Caki2 (cell line): ENCODE results near the gene PPIP5K2. TPM values are rescaled to one million over a fixed set of nuclear protein-coding genes. Genes with fewer than 3 reads are reported as not detected.
"Not testable (repeated sequence)": the region's sequence is repeated elsewhere in the genome, so short reads cannot be mapped to it uniquely, and the experiment has no call there.

Experiments
- DNase-seq: peaks from one replicate; pipeline ENCODE4 v3.0.0-alpha.2; 2015; ENCODE audit warnings: low read depth
- in situ Hi-C: cut with HindIII; loops from 2 replicates; pipeline ENCODE4 v1.10.0; 2016; ENCODE audit warnings: low sequenced_read_pairs, low pct_unique_long_range_greater_than_20kb, mixed read lengths
- total RNA-seq: library from RNA; depleted of rRNA; stranded (reverse); fragments of >200 nt; shearing (Covaris generic); gene quantifications from 2 replicates; pipeline ENCODE4 v1.2.3, GENCODE V29; 2014; ENCODE audit warnings: low replicate concordance; rRNA removed

PPIP5K2 gene
- total RNA-seq: 19.4 and 19.7 TPM in 2 replicates

GRCh38 chr5:103119765-103120606, at the start of gene PPIP5K2, which contains the start of gene GIN1:
PPIP5K2 (plus strand) TSS chr5:103120301; CDS start chr5:103129590, 9,289 bp downstream.
GIN1 (minus strand) TSS chr5:103120138; CDS start chr5:103108707, 11,431 bp downstream.
- DNase-seq: peak; percentile 96
- in situ Hi-C loops: no loop called here

GRCh38 chr5:103073500-103073899, 46.6 kb upstream of the PPIP5K2 start:
- in situ Hi-C loops, DNase-seq: not testable (repeated sequence)

GRCh38 chr5:103075442-103075841, 44.7 kb upstream of the PPIP5K2 start:
- in situ Hi-C loops: no loop called here

GRCh38 chr5:103079796-103080195, 40.3 kb upstream of the PPIP5K2 start:
- DNase-seq: no peak
- in situ Hi-C loops: no loop called here

More at GRCh38 chr5:103075442-103075841, 44.7 kb upstream of the PPIP5K2 start:
- DNase-seq: no peak

- DNase-seq: no peak
- in situ Hi-C loops: no loop called here
Measured at GRCh38 chr5:103086547-103086946, 33.6 kb upstream of the PPIP5K2 start.

- in situ Hi-C loops: no loop called here
Measured at GRCh38 chr5:103089272-103089671, 30.8 kb upstream of the PPIP5K2 start.

GRCh38 chr5:103090791-103091190, 29.3 kb upstream of the PPIP5K2 start:
- in situ Hi-C loops: no loop called here
- DNase-seq: no peak

More at GRCh38 chr5:103089272-103089671, 30.8 kb upstream of the PPIP5K2 start:
- DNase-seq: no peak

GRCh38 chr5:103092676-103093075, 27.4 kb upstream of the PPIP5K2 start:
- DNase-seq: no peak
- in situ Hi-C loops: no loop called here

GRCh38 chr5:103093727-103094126, 26.4 kb upstream of the PPIP5K2 start:
- no peak for DNase-seq
- in situ Hi-C loops: no loop called here

- DNase-seq: no peak
- in situ Hi-C loops: no loop called here
Measured at GRCh38 chr5:103094737-103095136, 25.4 kb upstream of the PPIP5K2 start.

- in situ Hi-C loops: no loop called here
Measured at GRCh38 chr5:103098993-103099392, 21.1 kb upstream of the PPIP5K2 start.

GRCh38 chr5:103101079-103101750, 18.9 kb upstream of the PPIP5K2 start:
- no peak for DNase-seq
- in situ Hi-C loops: no loop called here

More at GRCh38 chr5:103098993-103099392, 21.1 kb upstream of the PPIP5K2 start:
- no peak for DNase-seq

GRCh38 chr5:103102234-103102633, 17.9 kb upstream of the PPIP5K2 start:
- DNase-seq: no peak
- in situ Hi-C loops: no loop called here

- no peak for DNase-seq
- in situ Hi-C loops: no loop called here
Measured at GRCh38 chr5:103108086-103108485, 12.0 kb upstream of the PPIP5K2 start.

GRCh38 chr5:103109277-103109676, 10.8 kb upstream of the PPIP5K2 start:
- no peak for DNase-seq

GRCh38 chr5:103110403-103110802, 9.7 kb upstream of the PPIP5K2 start:
- in situ Hi-C loops: no loop called here
- DNase-seq: no peak

More at GRCh38 chr5:103109277-103109676, 10.8 kb upstream of the PPIP5K2 start:
- in situ Hi-C loops: no loop called here

- no peak for DNase-seq
- in situ Hi-C loops: no loop called here
Measured at GRCh38 chr5:103111468-103111867, 8.6 kb upstream of the PPIP5K2 start.

GRCh38 chr5:103112910-103113309, 7.2 kb upstream of the PPIP5K2 start:
- in situ Hi-C loops: no loop called here
- DNase-seq: no peak

GRCh38 chr5:103114440-103114839, 5.7 kb upstream of the PPIP5K2 start:
- in situ Hi-C loops: no loop called here

More at GRCh38 chr5:103114440-103114839, 5.7 kb upstream of the PPIP5K2 start:
- no peak for DNase-seq
